Subcutaneous abdominal adipose tissue (tissue), 5 donors: ENCODE measurements around the gene REXO1.

Experiments
- H3K27ac ChIP-seq: one replicate; pipeline ENCODE4 v1.7.0; 2013; ENCODE audit warnings: low read depth, mild to moderate bottlenecking, inconsistent platforms, low read length, moderate library complexity
- H3K27me3 ChIP-seq, 5 donors: one replicate each; pipeline ENCODE4 v1.7.0; 2013; ENCODE audit warnings: low read length in 5 of 5, inconsistent platforms in 1 of 5; ENCODE audit not compliant: control insufficient read depth in 5 of 5, insufficient read depth in 4 of 5
- H3K36me3 ChIP-seq, 5 donors: one replicate each; pipeline ENCODE4 v1.7.0; 2013; ENCODE audit warnings: low read length in 5 of 5; ENCODE audit not compliant: control insufficient read depth in 5 of 5, insufficient read depth in 5 of 5
- H3K4me1 ChIP-seq, 5 donors: one replicate each; pipeline ENCODE4 v1.7.0; 2013; ENCODE audit warnings: low read length in 5 of 5, mild to moderate bottlenecking in 3 of 5, moderate library complexity in 1 of 5; ENCODE audit not compliant: control insufficient read depth in 5 of 5, insufficient read depth in 5 of 5
- H3K4me3 ChIP-seq, 5 donors: one replicate each; pipeline ENCODE4 v1.7.0; 2013; ENCODE audit warnings: low read length in 5 of 5, low read depth in 1 of 5
- H3K9ac ChIP-seq, 5 donors: one replicate each; pipeline ENCODE4 v1.7.0; 2013; ENCODE audit warnings: low read length in 5 of 5, mild to moderate bottlenecking in 4 of 5, moderate library complexity in 3 of 5
- H3K9me3 ChIP-seq, 5 donors: one replicate each; pipeline ENCODE4 v1.7.0; 2013; ENCODE audit warnings: low read length in 5 of 5; ENCODE audit not compliant: control insufficient read depth in 5 of 5
- donor health status: healthy.
- donor health status: healthy.
- donor health status: healthy.
- donor health status: healthy.
- donor health status: healthy.

The REXO1 gene

DNA sequence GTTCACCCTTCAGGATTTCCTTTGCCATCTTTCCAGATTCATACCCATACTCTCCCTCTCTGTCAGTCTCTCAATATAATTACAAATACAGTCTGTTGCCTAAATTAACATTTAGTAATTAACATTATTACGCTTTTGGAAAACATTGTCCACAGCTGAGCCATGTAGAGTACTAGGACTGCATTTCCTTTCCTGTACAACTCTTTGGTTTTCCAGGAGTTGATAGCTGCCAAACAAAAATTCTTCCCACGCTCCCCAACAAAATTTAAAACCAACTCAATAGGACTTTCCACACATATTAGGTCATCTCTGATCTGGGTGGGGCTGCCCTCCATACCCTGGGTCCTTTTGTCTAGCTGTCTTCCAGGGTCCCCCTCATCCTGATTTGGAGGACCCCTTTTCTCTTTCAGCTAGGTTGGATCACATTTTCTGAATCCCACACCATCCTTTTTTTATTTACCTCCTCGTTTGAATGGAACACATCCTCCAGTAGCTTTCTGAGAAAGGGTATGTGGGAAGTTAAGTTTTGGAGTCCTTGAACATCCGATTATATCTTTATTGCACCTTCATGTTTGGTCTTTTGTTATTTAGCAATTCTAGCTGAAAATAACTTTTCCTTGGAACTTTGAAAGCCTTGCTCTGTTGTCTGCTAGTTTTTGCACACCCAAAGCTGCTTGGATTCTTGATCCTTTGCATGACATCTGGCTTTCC is 77.3 kb downstream of the REXO1 start:
- Histone ChIP-seq H3K4me3 (no peak overlapping the region), H3K9ac (no peak overlapping the region), H3K27me3 (peaks cover 46 to 67% (median 63%) of the 10 kb centered on the region in 5 donors), H3K9me3 (peaks cover 9 to 24% (median 19%) of the 10 kb centered on the region in 5 donors), H3K27ac (no peak overlapping the region), H3K36me3 (no peaks in the 10 kb centered on the region), H3K4me1 (peaks cover 0 to 6% (median 0%) of the 10 kb centered on the region in 5 donors)

- H3K4me1 ChIP-seq: peaks cover 0 to 6% (median 0%) of the 10 kb centered on the region in 5 donors
- no peak overlapping the region for H3K4me3 ChIP-seq
- no peaks in the 10 kb centered on the region for H3K36me3 ChIP-seq
- peaks cover 9 to 18% (median 15%) of the 10 kb centered on the region in 5 donors for H3K9me3 ChIP-seq
- no peak overlapping the region for H3K27ac ChIP-seq
- no peak overlapping the region for H3K9ac ChIP-seq
- H3K27me3 ChIP-seq: peaks cover 57 to 69% (median 67%) of the 10 kb centered on the region in 5 donors
These were observed 78.7 kb downstream of the REXO1 start for GRCh38 chr19:1769645-1769985.

DNA sequence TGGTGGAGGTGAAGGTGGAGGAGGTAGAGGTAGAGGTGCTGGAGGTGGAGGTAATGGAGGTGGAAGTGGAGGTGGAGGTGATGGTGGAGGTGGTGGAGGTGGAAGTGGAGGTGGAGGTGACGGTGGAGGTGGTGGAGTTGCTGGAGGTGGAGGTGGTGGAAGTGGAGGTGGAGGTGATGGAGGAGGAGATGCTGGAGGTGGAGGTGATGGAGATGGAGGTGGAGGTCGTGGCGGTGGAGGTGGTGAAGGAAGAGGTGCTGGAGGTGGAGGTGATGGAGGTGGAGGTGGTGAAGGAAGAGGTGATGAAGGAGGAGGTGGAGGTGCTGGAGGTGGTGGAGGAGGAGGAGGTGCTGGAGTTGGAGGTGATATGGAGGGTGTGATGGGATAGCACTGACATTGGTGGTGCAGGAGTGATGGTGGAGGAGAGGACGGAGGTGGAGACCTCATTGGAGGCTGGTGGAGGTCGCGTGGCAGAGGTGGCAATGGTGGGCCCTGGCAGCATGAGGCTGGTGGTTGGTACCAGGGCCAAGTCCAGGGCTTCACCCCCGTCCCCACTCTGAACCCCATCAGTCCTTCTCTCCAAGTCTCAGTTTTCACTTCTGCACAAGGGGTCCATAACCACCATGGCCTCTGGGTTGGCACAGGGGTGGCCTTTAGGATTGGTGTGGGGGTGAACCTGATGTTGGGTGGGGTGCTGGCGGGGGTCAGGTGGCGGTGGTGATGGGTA is 79.2 kb downstream of the REXO1 start:
- Histone ChIP-seq H3K9ac (no peak overlapping the region), H3K4me1 (peaks cover 0 to 6% (median 0%) of the 10 kb centered on the region in 5 donors), H3K4me3 (no peak overlapping the region), H3K27me3 (peaks cover 57 to 69% (median 65%) of the 10 kb centered on the region in 5 donors), H3K9me3 (peaks cover 9 to 18% (median 15%) of the 10 kb centered on the region in 5 donors), H3K36me3 (no peaks in the 10 kb centered on the region), H3K27ac (no peak overlapping the region)

GRCh38 chr19:1768248-1768647 is 80.0 kb downstream of the REXO1 start:
- Histone ChIP-seq H3K4me1 (peaks cover 0 to 6% (median 0%) of the 10 kb centered on the region in 5 donors), H3K9ac (no peak overlapping the region), H3K4me3 (no peak overlapping the region), H3K9me3 (peaks cover 9 to 18% (median 15%) of the 10 kb centered on the region in 5 donors), H3K27ac (no peak overlapping the region), H3K36me3 (no peaks in the 10 kb centered on the region), H3K27me3 (peaks cover 49 to 67% (median 63%) of the 10 kb centered on the region in 5 donors)

DNA sequence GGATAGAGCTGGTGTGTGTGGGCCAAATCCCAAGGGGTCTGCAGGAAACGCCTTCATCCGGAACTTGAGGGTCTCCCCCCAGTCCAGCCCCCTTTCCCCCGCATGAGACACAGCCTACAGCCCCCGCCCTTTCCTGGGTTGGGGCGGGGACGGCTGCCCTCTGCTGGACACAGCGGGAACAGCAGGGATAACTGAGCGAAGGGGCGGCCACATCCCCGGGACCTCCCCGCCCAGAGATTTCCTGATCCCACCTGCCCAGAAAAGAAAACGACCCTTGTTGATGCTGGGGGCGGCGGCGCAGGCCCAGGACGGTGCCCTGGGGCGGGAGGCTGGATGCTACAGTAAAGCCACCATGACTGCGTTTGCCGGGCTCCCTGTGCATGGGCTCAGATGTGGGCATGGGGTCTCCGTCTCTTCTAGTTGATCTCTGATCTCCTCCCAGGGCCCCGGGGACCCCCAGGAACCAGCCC is 80.8 kb downstream of the REXO1 start:
- Histone ChIP-seq H3K36me3 (no peaks in the 10 kb centered on the region), H3K9me3 (peaks cover 9 to 18% (median 15%) of the 10 kb centered on the region in 5 donors), H3K4me1 (peaks cover 0 to 6% (median 0%) of the 10 kb centered on the region in 5 donors), H3K9ac (no peak overlapping the region), H3K27ac (no peak overlapping the region), H3K27me3 (peaks cover 44 to 68% (median 61%) of the 10 kb centered on the region in 5 donors), H3K4me3 (no peak overlapping the region)

DNA sequence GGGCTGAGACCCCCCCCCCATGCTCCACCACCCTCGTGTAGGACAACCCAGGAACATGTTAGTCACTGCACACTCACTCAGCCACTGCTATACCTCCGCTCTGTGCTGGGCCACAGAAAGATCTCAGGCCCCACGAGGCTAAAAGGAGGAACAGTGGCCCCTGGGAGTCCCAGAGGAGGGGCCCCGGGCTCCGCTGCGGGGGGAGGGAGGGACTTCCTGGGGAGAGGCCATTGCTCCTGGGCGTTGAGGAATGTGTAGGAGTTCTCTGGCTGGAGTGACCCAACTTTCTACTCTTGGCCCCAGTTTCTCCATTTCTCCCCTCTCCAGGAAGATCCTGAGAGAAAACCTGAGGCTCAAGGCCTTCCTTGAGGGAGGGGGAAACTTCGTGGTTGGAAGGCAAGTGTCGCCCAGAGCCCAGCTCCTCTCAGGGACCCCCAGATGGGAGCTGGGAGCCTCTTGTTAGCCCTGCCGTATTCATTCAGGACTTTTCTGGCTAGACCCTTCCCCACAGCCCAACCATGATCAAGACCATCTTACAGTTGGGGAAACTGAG is 81.4 kb downstream of the REXO1 start:
- Histone ChIP-seq H3K9ac (no peak overlapping the region), H3K27me3 (peaks cover 49 to 74% (median 67%) of the 10 kb centered on the region in 5 donors), H3K9me3 (peaks cover 9 to 18% (median 15%) of the 10 kb centered on the region in 5 donors), H3K4me3 (no peak overlapping the region), H3K36me3 (no peaks in the 10 kb centered on the region), H3K27ac (no peak overlapping the region), H3K4me1 (peaks cover 0 to 6% (median 0%) of the 10 kb centered on the region in 5 donors)

- H3K27ac ChIP-seq: no peak overlapping the region
- no peak overlapping the region for H3K9ac ChIP-seq
- no peaks in the 10 kb centered on the region for H3K36me3 ChIP-seq
- no peak overlapping the region for H3K4me3 ChIP-seq
- peaks cover 6 to 12% (median 10%) of the 10 kb centered on the region in 5 donors for H3K9me3 ChIP-seq
- peaks cover 0 to 6% (median 0%) of the 10 kb centered on the region in 5 donors for H3K4me1 ChIP-seq
- H3K27me3 ChIP-seq: peaks cover 57 to 81% (median 74%) of the 10 kb centered on the region in 5 donors
These were observed 82.1 kb downstream of the REXO1 start for GRCh38 chr19:1765904-1766799.
